ACHN (cell line): ENCODE data around the gene ZNF524.
A peak's percentile ranks its signal among the peaks of the same experiment; 100 is the strongest.

ENCODE experiments used
- DNase-seq: peaks from one replicate; pipeline ENCODE4 v3.0.0-alpha.2; 2015
- in situ Hi-C: cut with HindIII; loops from 2 replicates; pipeline ENCODE4 v1.10.0; 2017; ENCODE audit warnings: low sequenced_read_pairs, low pct_ligation_motif_present, low pct_unique_long_range_greater_than_20kb

The ZNF524 gene

DNA sequence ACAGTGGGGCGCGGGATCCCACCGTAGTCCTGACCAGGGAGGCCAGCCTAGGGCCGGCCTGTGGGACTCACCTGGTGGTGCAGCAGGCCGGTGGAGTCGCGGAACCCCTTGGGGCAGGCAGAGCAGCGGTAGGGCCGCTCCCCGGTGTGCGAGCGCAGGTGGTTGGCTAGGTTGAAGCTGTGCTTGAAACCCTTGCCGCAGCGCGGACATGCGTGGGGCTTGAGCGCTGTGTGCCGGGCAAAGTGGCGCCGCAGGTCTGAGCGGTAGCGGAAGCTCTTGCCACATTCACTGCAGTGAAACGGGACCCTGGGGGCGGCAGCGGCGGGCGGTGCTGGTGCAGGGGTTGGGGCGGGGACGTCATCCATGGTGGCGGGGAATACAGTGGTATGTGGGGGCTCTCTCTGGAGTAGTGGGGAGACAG, 2.6 kb upstream of the ZNF524 start:
- in situ Hi-C loops = no loop called here
- DNase-seq = no peak

DNA sequence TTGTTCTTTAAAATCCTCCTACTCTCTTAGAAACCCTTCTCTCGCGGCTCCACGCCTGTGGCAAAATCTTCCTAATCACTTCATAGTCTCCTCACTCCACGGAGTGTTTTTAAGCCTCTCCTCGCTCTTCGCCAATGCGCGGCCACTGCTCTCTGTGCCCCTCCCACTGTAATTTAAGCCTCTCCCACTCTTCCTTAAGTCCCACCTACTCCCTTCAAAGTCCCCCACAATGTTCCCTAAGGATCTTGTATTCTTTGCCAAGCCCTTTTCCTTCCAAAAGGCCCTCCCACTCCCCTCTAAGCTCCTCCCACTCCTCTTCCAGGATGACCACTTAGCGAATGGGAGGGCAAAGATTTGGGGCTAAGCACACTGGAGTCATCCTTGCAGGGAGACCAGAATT, 2.1 kb upstream of the ZNF524 start:
- in situ Hi-C loops = no loop called here
- no peak for DNase-seq

DNA sequence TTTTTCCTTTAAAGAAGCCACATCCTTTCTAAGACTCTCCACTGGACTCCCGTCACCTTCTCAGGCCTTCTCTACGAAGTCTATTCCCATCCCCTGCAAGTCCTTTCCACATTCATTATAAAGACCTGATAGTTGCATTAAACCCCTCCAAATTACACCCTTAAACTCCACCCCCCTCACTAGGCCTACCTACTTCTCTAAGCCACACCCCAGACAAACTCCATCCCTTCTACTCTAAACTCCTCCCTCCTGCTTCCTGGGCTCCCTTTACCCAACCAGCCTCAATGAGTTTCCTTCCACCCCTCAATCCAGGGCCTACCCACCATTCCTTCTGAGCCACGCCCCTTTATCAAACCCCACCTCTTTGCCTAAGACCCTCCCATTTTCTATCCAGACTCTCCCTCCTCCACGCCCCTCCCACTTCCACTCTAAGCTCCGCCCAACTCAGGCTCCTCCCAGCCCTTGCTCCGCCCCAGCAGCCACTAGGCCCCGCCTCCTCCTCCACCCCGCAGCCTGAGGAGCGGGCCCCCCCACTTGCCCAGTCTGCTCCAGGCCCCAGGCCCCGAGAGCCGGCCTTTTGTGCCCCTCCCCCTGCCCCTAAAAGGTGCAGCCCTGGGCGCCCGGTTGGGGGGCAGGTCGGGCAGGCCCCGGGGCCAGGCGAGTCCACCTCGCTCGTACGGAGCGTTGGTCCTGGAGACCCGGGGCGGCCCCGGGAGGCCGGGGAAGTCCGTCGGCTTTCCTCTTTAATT, 1.2 kb upstream of the ZNF524 start:
- peak; percentile 93 for DNase-seq
- in situ Hi-C loops = no loop called here

DNA sequence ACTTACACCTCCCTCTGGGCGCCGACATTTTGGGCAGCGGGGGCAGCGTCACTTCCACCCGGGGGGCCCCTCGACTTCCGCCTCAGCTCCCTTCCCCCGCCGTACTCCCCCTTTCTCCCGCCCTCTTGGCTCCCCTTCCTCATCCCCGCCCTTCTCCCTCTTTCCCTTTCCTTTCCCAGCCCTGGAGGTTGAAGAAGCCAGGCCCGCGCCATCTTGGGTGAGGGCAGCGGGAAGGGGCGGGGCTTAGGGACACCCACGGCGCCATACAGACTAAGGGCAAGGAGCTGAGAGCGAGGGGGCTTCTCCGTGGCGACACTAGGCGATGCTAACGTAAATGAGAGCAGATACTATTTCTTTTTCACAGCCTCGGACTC, 633 bp upstream of the ZNF524 start, which contains the start of gene FIZ1:
Gene FIZ1 (minus strand): TSS at position 50 of the 374 bp plus-strand sequence. CDS start 1,652 bp downstream, outside the sequence.
- in situ Hi-C loops = no loop called here
- peak; percentile 96 for DNase-seq

DNA sequence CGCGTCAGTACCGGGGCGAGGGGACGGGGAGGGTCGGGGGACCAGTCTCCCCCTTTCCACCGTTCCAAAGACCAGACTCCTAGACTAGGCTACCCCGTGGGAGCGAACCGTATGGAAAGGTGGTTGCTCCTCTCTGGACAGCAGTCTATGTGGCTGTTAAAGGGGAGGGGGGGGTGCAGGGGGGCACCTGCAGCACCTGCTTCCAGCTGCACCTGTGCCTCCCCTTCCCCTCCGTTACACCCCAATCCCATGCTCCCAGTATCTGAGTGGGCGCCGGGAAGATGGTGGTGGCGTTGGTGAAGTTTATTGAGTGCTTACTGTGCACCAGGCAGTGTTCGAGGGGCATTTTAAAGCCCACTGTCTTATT, 557 bp downstream of the ZNF524 start:
- DNase-seq = no peak
- in situ Hi-C loops = no loop called here

DNA sequence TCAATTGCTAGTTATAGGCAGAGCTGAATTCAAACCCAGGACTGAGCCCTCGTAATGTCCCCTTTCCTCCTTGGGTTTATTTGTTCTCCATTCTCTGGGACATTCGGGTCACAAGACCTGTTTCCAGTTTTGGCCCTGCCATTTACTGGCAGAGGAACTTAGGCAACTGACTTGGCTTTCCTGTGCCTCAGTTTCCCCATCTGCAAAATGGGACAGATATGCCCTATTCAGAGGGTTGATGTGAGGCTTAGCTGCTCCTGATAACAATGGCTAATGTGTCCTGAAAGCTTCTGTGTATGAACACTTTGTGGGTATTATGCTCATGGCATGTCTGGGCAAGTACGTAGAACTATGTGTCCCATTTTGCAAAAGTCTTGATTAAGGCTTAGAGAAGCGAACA, 996 bp downstream of the ZNF524 start:
- no peak for DNase-seq
- in situ Hi-C loops = no loop called here

DNA sequence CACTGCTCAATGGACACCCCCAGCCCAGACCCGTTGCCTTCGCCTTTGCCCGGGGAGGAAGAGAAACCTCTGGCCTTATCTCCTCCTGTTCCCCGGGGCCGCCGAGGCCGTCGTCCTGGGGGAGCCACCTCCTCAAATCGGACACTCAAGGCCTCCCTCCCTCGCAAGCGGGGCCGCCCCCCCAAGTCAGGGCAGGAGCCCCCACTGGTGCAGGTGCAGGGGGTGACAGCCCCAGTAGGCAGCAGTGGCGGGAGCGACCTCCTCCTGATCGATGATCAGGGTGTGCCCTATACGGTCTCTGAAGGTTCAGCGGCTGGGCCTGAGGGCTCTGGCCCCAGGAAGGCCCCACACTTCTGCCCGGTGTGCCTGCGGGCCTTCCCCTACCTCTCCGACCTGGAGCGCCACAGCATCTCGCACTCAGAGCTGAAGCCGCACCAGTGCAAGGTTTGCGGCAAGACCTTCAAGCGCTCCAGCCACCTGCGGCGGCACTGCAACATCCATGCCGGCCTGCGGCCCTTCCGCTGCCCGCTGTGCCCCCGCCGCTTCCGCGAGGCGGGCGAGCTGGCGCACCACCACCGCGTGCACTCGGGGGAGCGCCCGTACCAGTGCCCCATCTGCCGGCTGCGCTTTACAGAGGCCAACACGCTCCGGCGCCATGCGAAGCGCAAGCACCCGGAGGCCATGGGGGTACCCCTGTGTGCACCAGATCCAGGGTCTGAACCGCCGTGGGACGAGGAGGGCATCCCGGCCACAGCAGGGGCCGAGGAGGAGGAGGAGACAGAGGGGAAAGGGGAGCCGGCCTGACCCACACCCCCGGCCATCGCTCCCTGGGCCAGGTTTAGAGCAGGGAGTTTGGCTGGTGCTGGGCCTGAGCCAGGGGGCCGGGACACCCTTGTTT, 2.3 kb downstream of the ZNF524 start:
- in situ Hi-C loops = no loop called here
- DNase-seq = no peak

DNA sequence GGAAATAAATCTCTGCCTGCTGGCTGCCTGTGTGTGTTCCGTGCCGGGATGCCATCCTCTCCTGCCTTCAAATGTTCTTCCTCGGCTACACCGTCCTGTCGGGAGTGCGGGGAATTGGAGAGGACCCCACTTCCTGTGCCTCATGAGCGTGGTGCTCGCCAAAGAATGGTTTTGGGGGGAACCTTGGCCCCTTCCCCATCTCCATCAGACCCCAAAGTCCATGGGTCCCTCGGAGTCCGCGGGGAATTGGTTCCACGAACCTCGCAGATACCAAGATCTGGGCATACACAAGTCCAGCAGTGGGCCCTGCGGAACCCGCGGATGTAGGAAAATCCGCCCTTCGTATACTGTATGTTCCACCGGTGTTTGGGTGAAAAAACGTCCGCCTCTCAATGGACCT, 3.0 kb downstream of the ZNF524 start:
- in situ Hi-C loops = no loop called here
- no peak for DNase-seq

DNA sequence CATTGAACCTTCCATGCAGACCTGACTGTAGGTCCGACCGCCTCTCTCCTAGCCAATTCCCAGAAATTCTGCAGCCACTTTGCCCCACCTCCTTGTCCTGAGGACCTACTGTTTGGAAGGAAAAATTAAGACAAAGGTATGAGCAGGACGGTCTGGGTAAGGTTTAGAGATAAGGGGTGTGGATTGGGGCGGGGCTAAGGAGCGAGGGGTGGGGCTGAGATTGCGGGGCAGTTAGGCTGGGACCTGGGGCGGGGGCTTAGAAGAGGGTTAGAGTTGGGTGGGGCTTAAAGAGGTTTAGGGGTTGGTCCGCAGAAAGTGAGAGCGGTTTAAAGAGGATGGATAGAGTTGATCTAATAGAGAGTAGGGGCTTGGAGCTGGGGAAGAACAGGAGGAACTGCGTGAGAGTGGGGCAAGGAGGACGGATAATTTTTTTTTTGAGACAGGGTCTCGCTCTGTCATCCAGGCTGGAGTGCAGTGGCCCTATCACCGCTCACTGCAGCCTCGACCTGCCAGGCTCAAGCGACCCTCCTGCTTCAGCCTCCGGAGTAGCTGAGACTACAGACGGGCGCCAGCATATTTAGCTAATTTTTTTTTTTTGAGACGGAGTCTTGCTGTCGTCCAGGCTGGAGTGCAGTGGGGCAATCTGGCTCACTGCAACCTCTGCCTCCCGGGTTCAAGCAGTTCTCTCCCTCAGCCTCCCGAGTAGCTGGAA, 3.6 kb downstream of the ZNF524 start:
- DNase-seq = no peak
- in situ Hi-C loops = no loop called here

DNA sequence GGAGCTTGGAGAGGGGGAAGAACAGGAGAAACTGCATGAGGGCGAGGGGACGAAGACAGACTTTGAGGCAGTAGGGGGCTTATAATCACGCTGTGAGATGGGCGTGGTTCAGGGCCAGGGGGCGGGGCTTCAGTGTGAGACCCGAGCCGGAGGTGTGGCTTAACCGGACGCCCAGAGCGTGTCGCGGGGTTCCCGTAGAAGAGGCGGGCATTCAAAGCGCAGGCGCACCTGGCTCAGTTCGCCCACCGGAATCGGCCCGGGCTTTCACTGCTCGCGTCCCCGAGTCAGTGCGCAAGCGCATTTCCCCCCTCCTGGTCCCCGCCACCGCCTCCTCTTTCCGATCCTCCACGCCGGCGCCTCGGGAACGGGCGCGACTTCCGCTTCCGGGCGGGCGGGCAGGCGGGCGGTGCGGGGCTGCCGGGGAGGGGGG, 5.1 kb downstream of the ZNF524 start:
- DNase-seq = peak; percentile 96
- in situ Hi-C loops = no loop called here

DNA sequence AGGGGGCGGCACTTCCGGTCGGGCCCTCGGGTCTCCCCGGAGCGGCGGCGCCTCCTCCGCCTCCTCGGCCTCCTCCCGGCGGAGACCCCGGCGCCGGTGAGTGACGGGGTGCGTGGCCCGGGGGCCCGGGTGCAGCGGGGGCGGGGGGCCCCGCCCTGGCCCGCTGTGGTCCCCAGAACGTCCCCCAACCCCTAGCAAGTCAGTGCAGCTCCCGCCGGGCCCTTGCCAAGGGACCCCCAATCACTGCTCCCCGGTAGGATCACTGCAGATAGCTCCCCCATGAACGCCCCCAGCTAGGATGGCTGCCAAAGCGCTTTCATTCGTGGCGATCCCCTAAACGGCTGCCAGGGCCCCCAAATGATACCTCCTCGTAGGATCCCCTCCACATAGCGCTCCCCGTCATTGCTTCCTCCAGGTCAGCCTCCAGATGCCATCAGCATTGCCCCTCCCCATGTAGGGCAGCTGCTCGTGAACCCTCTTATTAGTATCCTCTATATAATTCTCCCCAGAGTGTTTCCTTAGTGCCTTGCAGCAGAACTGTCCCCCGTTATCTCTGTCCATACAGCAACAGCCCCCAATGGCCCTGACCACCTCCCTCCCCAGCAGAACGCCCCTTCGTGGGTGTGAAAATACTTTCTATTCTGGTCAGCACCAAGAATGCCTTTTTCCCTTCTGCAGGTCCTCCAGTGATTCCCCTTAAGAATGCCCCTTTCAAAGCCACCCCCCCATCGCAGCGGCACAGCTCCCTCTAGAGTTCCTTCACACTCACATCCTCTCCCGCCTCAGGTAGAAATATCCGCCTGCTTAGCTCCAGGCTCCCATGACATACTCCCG, 5.8 kb downstream of the ZNF524 start, which contains the start of gene ZNF865:
Gene ZNF865 (plus strand): TSS at position 11 of the 834 bp plus-strand sequence. CDS start 7,972 bp downstream, outside the sequence.
- in situ Hi-C loops = no loop called here
- peak; percentile 82 for DNase-seq

DNA sequence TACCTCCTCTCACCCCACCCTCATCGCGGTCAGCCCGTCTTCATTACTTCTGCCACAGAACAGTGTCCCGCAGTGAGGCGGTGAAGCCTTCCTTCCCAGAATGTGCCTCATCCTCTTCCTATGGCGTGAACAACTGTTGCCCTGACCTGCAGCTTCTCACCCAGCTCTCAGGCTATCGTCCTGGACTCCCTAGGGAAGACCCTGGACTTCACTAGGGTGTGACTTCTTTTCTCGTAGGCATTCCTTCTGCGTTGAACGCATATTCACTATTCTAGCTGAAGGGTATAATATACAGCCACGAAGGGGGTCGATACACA, 6.3 kb downstream of the ZNF524 start:
- in situ Hi-C loops = no loop called here

DNA sequence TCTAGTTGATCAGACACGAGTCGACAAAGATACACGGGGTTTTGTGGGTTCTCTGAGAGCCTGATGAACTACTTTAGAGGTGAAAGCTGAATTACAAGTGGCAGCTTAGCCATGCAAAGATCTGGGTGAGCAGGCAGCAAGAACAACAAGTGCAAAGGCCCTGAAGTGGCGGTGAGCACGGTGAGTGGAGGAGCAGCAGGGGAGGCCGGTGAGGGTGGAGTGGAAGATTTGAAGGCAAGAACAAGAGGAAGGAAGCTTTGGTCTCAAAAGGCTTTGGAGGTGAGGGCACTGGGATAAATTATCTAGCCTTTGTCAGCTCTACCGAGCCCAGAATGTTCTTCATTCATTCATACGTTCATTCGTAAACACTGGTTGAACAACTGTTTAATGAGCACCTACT, 6.7 kb downstream of the ZNF524 start:
- in situ Hi-C loops = no loop called here
- DNase-seq = no peak

More for the DNA sequence above, 6.3 kb downstream of the ZNF524 start:
- no peak for DNase-seq

DNA sequence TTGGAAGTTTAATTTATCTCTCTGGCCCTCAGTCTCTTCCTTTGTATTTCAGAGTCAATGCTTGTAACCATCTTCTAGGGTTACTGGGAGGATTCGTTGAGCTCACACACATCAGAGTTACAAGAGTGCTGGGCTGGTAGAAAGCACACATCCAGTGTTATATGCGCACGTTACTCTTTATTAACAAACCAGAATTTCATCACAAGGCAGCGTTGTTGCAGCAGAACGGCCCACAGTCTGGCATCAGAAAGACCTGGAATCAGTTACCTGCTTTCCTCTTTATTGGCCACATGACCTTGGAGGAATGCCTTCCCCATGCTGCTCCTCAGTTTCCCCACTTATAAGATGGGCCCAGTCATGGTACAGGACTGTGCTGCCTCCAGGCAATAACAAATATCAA, 9.2 kb downstream of the ZNF524 start:
- in situ Hi-C loops = no loop called here
- DNase-seq = no peak

DNA sequence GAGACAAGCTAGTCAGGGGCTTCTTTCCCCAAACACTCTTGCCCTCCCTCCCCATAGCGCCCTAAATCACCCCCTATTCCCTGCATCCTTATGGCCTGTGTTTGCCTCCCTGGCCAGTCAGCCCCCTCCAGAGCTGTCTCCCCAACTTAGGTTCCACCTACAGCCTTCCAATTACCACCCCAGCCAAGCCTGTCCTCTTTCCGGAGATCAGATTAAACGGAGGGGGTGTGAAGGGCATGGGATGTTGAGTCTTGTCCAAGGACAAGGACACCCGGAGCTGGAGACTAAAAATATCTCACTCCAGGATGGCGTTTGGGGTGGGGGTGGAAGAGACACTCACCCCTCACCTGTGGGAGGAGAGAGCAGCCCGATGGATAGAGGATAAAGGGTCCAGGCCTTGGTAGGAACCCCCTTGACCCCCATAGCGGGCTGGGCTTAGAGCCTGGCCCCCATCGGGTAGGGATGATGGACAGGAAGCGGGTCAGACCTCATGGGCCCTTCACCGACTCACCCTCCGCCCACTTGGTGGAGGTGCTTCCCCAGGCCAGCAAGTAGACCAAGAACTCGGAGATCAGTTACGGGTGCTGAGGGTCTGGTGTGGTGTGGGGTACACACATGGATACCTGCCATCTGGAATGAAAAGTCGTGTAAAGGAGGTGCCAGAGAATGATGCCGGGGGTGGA, 11.4 kb downstream of the ZNF524 start:
- DNase-seq = no peak
- in situ Hi-C loops = no loop called here

DNA sequence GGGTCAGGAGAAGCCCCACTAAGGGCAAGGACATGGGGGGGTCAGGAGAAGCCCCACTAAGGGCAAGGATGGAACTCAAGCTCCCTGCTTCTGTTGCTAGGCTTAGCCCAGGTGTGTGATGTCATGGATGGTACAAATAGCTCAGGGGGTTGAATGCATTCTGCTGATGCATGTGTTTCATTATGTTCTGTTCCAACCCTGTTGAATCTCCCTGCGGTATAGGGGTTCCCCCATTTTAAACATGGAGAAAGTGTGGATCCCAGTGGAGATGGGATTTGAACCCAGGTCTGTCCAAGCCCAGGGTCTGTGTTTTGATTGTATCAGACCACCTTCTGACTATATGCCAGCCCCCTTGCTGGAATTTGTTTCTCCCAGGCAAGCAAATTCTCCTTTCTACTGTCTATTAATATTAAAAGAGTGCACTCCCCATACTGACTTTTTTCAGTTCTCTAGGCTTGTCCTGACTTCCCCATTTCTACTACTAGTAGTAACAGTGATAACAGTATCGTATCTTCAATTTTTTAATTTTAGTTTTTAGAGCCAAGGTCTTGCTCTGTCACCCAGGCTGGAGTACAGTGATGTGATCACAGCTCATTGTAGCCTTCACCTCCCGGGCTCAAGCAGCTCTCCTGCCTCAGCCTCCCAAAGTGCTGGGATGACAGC, 12.0 kb downstream of the ZNF524 start:
- DNase-seq = no peak
- in situ Hi-C loops = no loop called here

DNA sequence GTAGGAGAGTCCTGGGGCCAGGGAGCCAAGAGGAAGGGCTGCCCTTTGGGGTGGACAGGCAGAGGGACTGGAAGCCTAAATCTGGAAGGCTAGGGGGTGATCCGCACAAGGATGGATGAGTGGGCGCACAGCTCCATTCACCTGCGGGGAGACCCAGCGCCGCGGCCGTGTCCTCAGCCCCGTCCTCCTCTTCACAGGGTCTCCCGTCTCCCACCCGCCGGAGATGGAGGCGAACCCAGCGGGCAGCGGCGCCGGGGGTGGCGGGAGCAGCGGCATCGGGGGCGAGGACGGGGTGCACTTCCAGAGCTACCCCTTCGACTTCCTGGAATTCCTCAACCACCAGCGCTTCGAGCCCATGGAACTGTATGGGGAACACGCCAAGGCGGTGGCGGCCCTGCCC, 13.3 kb downstream of the ZNF524 start:
- in situ Hi-C loops = no loop called here

More for the DNA sequence above, 13.3 kb downstream of the ZNF524 start:
- DNase-seq = no peak
